Gastrocnemius medialis (tissue), 4 donors: ENCODE measurements around the gene LZTS3. TPM values are rescaled to one million over a fixed set of nuclear protein-coding genes. Genes with fewer than 3 reads are reported as not detected.
"Not testable (repeated sequence)": the region's sequence is repeated elsewhere in the genome, so short reads cannot be mapped to it uniquely, and the experiment has no call there.

Experiments used
- ATAC-seq, 2 donors: fragments of 150-250 bp; one replicate each; pipeline ENCODE4 v1.9.1; 2016
- DNase-seq, 2 donors: peaks; one replicate each; pipeline ENCODE4 v3.0.0-alpha.2; 2019
- H3K27ac ChIP-seq, 4 donors: fragments of 200-600 bp; sonication (generic); 1 replicate in 1 of 4; 2 replicates in 3 of 4; pipeline ENCODE4 v1.5.1; 2016 to 2018; ENCODE audit warnings: mild to moderate bottlenecking in 2 of 4, moderate library complexity in 1 of 4
- H3K27me3 ChIP-seq, 3 donors: fragments of 200-600 bp; sonication (generic) in 2 of 3; 1 replicate in 1 of 3; 2 replicates in 2 of 3; pipeline versions ENCODE4 v1.5.1 to v1.6.0; 2016 to 2019; ENCODE audit warnings: mild to moderate bottlenecking in 1 of 3, moderate library complexity in 1 of 3
- H3K36me3 ChIP-seq, 2 donors: fragments of 200-600 bp; sonication (generic) in 1 of 2; one replicate each; pipeline ENCODE4 v1.5.1; 2017 to 2018
- H3K4me1 ChIP-seq, 2 donors: fragments of 200-600 bp; sonication (generic) in 1 of 2; one replicate each; pipeline ENCODE4 v1.5.1; 2016 to 2017; ENCODE audit warnings: mild to moderate bottlenecking in 2 of 2
- H3K4me3 ChIP-seq, 4 donors: fragments of 200-600 bp; sonication (generic) in 3 of 4; 1 replicate in 1 of 4; 2 replicates in 3 of 4; pipeline ENCODE4 v1.5.1; 2016 to 2019; ENCODE audit warnings: mild to moderate bottlenecking in 2 of 4
- H3K9me3 ChIP-seq, 3 donors: fragments of 200-600 bp; sonication (generic) in 2 of 3; 1 replicate in 1 of 3; 2 replicates in 2 of 3; pipeline ENCODE4 v1.5.1; 2016 to 2019
- POLR2A ChIP-seq, 2 donors: fragments of 450-650 bp; IDR thresholded peaks; one replicate each; pipeline ENCODE4 v1.6.1; 2017; ENCODE audit warnings: antibody characterized with exemption in 2 of 2, mild to moderate bottlenecking in 2 of 2, moderate library complexity in 2 of 2
- in situ Hi-C, 4 donors: fragments of 200-750 bp; cut with MboI; loops; one replicate each; pipeline versions ENCODE4 v1.15.0 to v1.8.0; 2017; ENCODE audit warnings: low sequenced_read_pairs in 4 of 4
- intact Hi-C: fragments of 100-400 bp; cut with DNase I; formaldehyde crosslinking; loops from one replicate; pipeline ENCODE4 v1.15.1; 2023; ENCODE audit warnings: low total_unique reads
- total RNA-seq, 4 donors: library from RNA; depleted of rRNA; stranded (reverse); fragments of >200 nt; gene quantifications; one replicate each; pipeline versions ENCODE4 v1.1.0 to v1.2.3, GENCODE V29; 2016
- TF ChIP-seq, protein P1 (sequence below), 5 experiments: fragments of 450-650 bp in 3 of 5; fragments of 200-600 bp in 2 of 5; sonication (generic) in 2 of 5; IDR thresholded peaks in 4 of 5; conservative IDR thresholded peaks in 1 of 5; 1 replicate in 4 of 5; 2 replicates in 1 of 5; pipeline ENCODE4 v1.5.1; 2016 to 2019; ENCODE audit warnings: antibody characterized with exemption in 5 of 5, mild to moderate bottlenecking in 3 of 5, moderate library complexity in 3 of 5

LZTS3 gene
- total RNA-seq, 4 donors from 2014 or later = 15.3 to 33.4 (median 18.9) TPM

DNA sequence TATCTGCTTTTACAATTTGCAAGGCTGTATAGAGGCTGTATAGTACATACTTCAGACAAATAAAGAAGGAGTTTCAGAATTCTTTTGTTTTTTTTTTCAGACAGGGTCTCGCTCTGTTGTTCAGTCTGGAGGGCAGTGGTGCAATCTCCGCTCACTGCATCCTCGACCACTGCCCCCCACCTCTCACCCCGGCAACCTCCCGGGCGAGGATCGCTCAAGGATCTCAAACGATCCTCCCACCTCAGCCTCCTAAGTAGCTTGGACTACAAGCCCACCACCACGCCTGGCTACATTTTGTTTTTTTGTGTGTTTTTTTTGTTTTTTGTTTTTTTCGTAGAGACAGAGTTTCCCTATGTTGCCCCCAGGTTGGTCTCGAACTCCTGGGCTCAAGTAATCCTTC is 15.5 kb downstream of the LZTS3 start:
- no peaks in the 10 kb centered on the region for H3K9me3 ChIP-seq
- H3K27ac ChIP-seq = peak overlapping the region; percentile 63 to 96 (median 92)
- H3K4me3 ChIP-seq = peak overlapping the region; percentile 85 to 98 (median 94)
- no peaks in the 10 kb centered on the region for H3K27me3 ChIP-seq
- intact Hi-C loops (loop anchor here (5.0 to 10.0 kb wide), 2 partner anchors 149 to 247 kb away; partner anchors contain the start of gene DNAAF9), in situ Hi-C loops (no loop called here)
- DNase-seq (no peak), ATAC-seq (no peak)
- peaks cover 0 to 22% of the 10 kb centered on the region in 2 donors for H3K36me3 ChIP-seq
- H3K4me1 ChIP-seq = peaks cover 53 to 54% of the 10 kb centered on the region in 2 donors
- TF ChIP-seq, protein P1, sequence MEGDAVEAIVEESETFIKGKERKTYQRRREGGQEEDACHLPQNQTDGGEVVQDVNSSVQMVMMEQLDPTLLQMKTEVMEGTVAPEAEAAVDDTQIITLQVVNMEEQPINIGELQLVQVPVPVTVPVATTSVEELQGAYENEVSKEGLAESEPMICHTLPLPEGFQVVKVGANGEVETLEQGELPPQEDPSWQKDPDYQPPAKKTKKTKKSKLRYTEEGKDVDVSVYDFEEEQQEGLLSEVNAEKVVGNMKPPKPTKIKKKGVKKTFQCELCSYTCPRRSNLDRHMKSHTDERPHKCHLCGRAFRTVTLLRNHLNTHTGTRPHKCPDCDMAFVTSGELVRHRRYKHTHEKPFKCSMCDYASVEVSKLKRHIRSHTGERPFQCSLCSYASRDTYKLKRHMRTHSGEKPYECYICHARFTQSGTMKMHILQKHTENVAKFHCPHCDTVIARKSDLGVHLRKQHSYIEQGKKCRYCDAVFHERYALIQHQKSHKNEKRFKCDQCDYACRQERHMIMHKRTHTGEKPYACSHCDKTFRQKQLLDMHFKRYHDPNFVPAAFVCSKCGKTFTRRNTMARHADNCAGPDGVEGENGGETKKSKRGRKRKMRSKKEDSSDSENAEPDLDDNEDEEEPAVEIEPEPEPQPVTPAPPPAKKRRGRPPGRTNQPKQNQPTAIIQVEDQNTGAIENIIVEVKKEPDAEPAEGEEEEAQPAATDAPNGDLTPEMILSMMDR (IDR thresholded peaks at IDR 0.05 in 4 of 5, conservative IDR thresholded peaks at IDR 0.05 in 1 of 5) = no peak
- no peak for TF ChIP-seq POLR2A (IDR thresholded peaks at IDR 0.05)

GRCh38 chr20:3156811-3157619 is 16.3 kb downstream of the LZTS3 start:
- DNase-seq = no peak
- H3K9me3 ChIP-seq = no peaks in the 10 kb centered on the region
- peaks cover 0 to 22% of the 10 kb centered on the region in 2 donors for H3K36me3 ChIP-seq
- in situ Hi-C loops (no loop called here), intact Hi-C loops (loop anchor here (5.0 to 10.0 kb wide), 2 partner anchors 150 to 248 kb away; partner anchors contain the start of gene DNAAF9)
- TF ChIP-seq POLR2A (IDR thresholded peaks at IDR 0.05) = no peak
- TF ChIP-seq, protein P1 (IDR thresholded peaks at IDR 0.05 in 4 of 5, conservative IDR thresholded peaks at IDR 0.05 in 1 of 5) = no peak
- peak overlapping the region; percentile 8 to 98 (median 90) for H3K4me3 ChIP-seq
- no peak for ATAC-seq
- H3K27me3 ChIP-seq = no peaks in the 10 kb centered on the region
- H3K4me1 ChIP-seq = peaks cover 61 to 62% of the 10 kb centered on the region in 2 donors
- peak overlapping the region; percentile 63 to 96 (median 92) for H3K27ac ChIP-seq

DNA sequence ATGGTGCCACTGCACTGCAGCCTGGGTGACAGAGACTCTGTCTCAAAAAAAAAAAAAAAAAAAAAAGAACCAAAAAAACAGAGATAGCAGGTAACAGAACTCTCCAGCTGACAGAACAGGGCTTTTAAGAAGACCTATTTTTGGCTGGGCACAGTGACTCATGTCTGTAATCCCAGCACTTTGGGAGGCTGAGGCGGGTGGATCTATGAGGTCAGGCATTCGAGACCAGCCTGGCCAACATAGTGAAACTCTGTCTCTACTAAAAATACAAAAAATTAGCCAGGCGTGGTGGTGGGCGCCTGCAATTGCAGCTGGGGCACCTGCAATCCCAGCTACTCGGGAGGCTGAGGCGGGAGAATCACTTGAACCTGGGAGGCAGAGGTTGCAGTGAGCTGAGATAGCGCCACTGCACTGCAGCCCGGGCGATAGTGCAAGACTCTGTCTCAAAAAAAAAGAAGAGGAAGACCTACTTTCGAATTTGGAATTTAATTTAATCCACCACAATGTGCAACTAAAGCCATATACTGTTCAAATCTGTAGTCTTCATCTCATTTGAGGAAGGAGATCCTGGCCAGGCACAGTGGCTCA is 21.2 kb downstream of the LZTS3 start:
- Histone ChIP-seq H3K4me3 (peak overlapping the region in 1 of 4 donors; percentile 9), H3K36me3 (peaks cover 0 to 36% of the 10 kb centered on the region in 2 donors), H3K4me1 (peaks cover 62 to 67% of the 10 kb centered on the region in 2 donors), H3K27ac (peak overlapping the region; percentile 77 to 94 (median 82))
- intact Hi-C loops = loop anchor here (10.0 kb wide), 1 partner anchor 253 kb away; the partner anchor contains the start of gene DNAAF9
- ATAC-seq (peak; percentile 89 to 91), DNase-seq (peak; percentile 43 to 63)
- H3K27me3 ChIP-seq, in situ Hi-C loops, H3K9me3 ChIP-seq: not testable (repeated sequence)

DNA sequence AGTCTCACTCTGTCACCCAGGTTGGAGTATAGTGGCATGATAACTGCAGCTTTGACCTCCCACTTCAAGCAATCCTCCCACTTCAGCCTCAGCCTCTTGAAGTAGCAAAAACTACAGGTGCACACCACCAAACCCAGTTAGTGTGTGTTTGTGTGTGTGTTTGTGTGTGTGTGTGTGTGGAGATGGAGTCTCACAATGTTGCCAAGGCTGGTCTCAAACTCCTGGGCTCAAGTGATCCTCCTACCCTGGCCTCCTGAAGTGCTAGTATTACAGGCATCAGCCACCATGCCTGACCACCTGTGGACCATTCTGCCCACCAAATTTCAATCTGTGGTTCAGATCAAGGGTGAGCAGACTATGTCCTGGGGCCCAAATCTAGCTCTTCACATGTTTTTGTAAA is 22.4 kb downstream of the LZTS3 start:
- DNase-seq (no peak), ATAC-seq (no peak)
- in situ Hi-C loops = no loop called here
- Histone ChIP-seq H3K4me3 (no peak overlapping the region), H3K36me3 (peaks cover 0 to 36% of the 10 kb centered on the region in 2 donors), H3K27ac (peak overlapping the region; percentile 77 to 94 (median 82)), H3K27me3 (no peaks in the 10 kb centered on the region), H3K4me1 (peaks cover 63 to 65% of the 10 kb centered on the region in 2 donors), H3K9me3 (no peaks in the 10 kb centered on the region)
- intact Hi-C loops = loop anchor here (10.0 kb wide), 1 partner anchor 254 kb away; the partner anchor contains the start of gene DNAAF9
- TF ChIP-seq POLR2A (IDR thresholded peaks at IDR 0.05) = no peak
- TF ChIP-seq, protein P1 (IDR thresholded peaks at IDR 0.05 in 4 of 5, conservative IDR thresholded peaks at IDR 0.05 in 1 of 5) = no peak
